Neural progenitor cell (in vitro differentiated cells): Measurements from ENCODE around the gene RAP1A. TPM values are rescaled to one million over a fixed set of nuclear protein-coding genes. Genes with fewer than 3 reads are reported as not detected.

ENCODE experiments used
- DNase-seq: peaks from one replicate; pipeline ENCODE4 v3.0.0-alpha.2; 2016; ENCODE audit warnings: low spot score
- H2AFZ ChIP-seq: fragments of 200-600 bp; sonication (generic); replicated peaks from 2 replicates; pipeline ENCODE4 v1.6.1; 2016; ENCODE audit warnings: antibody characterized with exemption
- H3F3A ChIP-seq: fragments of 200-600 bp; sonication (generic); 2 replicates; pipeline ENCODE4 v1.6.1; 2016; ENCODE audit warnings: antibody characterized with exemption, low read depth
- H3K27ac ChIP-seq: fragments of 200-600 bp; sonication (generic); 2 replicates; pipeline ENCODE4 v1.5.1; 2016; ENCODE audit warnings: mild to moderate bottlenecking
- H3K27me3 ChIP-seq: fragments of 200-600 bp; sonication (generic); 2 replicates; pipeline ENCODE4 v1.6.1; 2016; ENCODE audit warnings: mild to moderate bottlenecking, moderate library complexity
- H3K36me3 ChIP-seq: fragments of 200-600 bp; sonication (generic); 2 replicates; pipeline ENCODE4 v1.5.1; 2016
- H3K4me1 ChIP-seq: fragments of 200-600 bp; sonication (generic); 2 replicates; pipeline ENCODE4 v1.6.1; 2016; ENCODE audit warnings: mixed run types
- H3K4me2 ChIP-seq: fragments of 200-600 bp; sonication (generic); 2 replicates; pipeline ENCODE4 v1.6.1; 2016
- H3K4me3 ChIP-seq: fragments of 200-600 bp; sonication (generic); 2 replicates; pipeline ENCODE4 v1.5.1; 2016
- H3K79me2 ChIP-seq: fragments of 200-600 bp; sonication (generic); 2 replicates; pipeline ENCODE4 v1.6.1; 2016; ENCODE audit warnings: low read depth
- H3K9ac ChIP-seq: fragments of 200-600 bp; sonication (generic); 2 replicates; pipeline ENCODE4 v1.6.1; 2016
- H3K9me3 ChIP-seq: fragments of 200-600 bp; sonication (generic); 2 replicates; pipeline ENCODE4 v1.5.1; 2016; ENCODE audit warnings: low read depth
- H4K20me1 ChIP-seq: fragments of 200-600 bp; sonication (generic); 2 replicates; pipeline ENCODE4 v1.6.1; 2016; ENCODE audit warnings: low read depth
- H3K27ac Mint-ChIP-seq: 3 replicates; pipeline ENCODE4 v1.8.0; 2021; ENCODE audit warnings: mixed read lengths
- H3K27me3 Mint-ChIP-seq: 2 replicates; pipeline ENCODE4 v1.8.0; 2022; ENCODE audit warnings: low read depth, mild to moderate bottlenecking, inconsistent platforms, moderate library complexity, mixed read lengths; ENCODE audit not compliant: insufficient read depth
- H3K36me3 Mint-ChIP-seq: 3 replicates; pipeline ENCODE4 v1.8.0; 2021; ENCODE audit warnings: mixed read lengths
- H3K4me1 Mint-ChIP-seq: 3 replicates; pipeline ENCODE4 v1.8.0; 2021; ENCODE audit warnings: mixed read lengths
- H3K4me3 Mint-ChIP-seq: 3 replicates; pipeline ENCODE4 v1.8.0; 2021; ENCODE audit warnings: mild to moderate bottlenecking, moderate library complexity, mixed read lengths
- H3K9me3 Mint-ChIP-seq: 3 replicates; pipeline ENCODE4 v1.8.0; 2020; ENCODE audit warnings: mixed read lengths
- CTCF ChIP-seq: fragments of 200-600 bp; sonication (generic); IDR thresholded peaks from 2 replicates; pipeline ENCODE4 v1.5.1; 2017; ENCODE audit warnings: antibody characterized with exemption, mild to moderate bottlenecking
- EZH2 ChIP-seq: fragments of 200-600 bp; sonication (generic); IDR thresholded peaks from 2 replicates; pipeline ENCODE4 v1.6.1; 2017; ENCODE audit warnings: antibody characterized with exemption, mild to moderate bottlenecking, moderate library complexity
- EZH2phosphoT487 ChIP-seq: fragments of 200-600 bp; sonication (generic); IDR thresholded peaks from 2 replicates; pipeline ENCODE4 v1.6.1; 2017; ENCODE audit warnings: antibody characterized with exemption
- total RNA-seq: library from RNA; depleted of rRNA; stranded (reverse); fragments of >200 nt; gene quantifications from 2 replicates; pipeline ENCODE4 v1.2.3, GENCODE V29; 2015; ENCODE audit warnings: low replicate concordance

The RAP1A gene
- total RNA-seq, 1 donor from 2014 or later, result 27.5 TPM

- Histone ChIP-seq H3K36me3 (no peaks in the 10 kb centered on the region), H3F3A (peaks cover 41% of the 10 kb centered on the region), H3K4me1 (peaks cover 59% of the 10 kb centered on the region), H3K27me3 (peaks cover 10% of the 10 kb centered on the region), H4K20me1 (peaks cover 44% of the 10 kb centered on the region), H3K4me3 (no peak overlapping the region), H3K9ac (no peak overlapping the region), H3K79me2 (peaks cover 36% of the 10 kb centered on the region), H3K9me3 (no peaks in the 10 kb centered on the region), H3K27ac (no peak overlapping the region), H3K4me2 (no peak overlapping the region), H2AFZ (no peak overlapping the region)
- H3K36me3 Mint-ChIP-seq, result no peaks in the 10 kb centered on the region
- H3K4me1 Mint-ChIP-seq, result peaks cover 18% of the 10 kb centered on the region
- DNase-seq, result no peak
- peak overlapping the region; percentile 55 for H3K27ac Mint-ChIP-seq
- no peaks in the 10 kb centered on the region for H3K9me3 Mint-ChIP-seq
- no peak overlapping the region for H3K4me3 Mint-ChIP-seq
- H3K27me3 Mint-ChIP-seq, result peaks cover 15% of the 10 kb centered on the region
- TF ChIP-seq CTCF, result no peak
- no peak for TF ChIP-seq EZH2phosphoT487
- no peak for TF ChIP-seq EZH2
Observed at GRCh38 chr1:111733183-111733991, 113.8 kb downstream of the RAP1A start.

GRCh38 chr1:111733992-111734341 is 114.4 kb downstream of the RAP1A start:
- no peak overlapping the region for H3K9ac ChIP-seq
- peaks cover 59% of the 10 kb centered on the region for H3K4me1 ChIP-seq
- no peak overlapping the region for H3K4me3 ChIP-seq
- H3K9me3 ChIP-seq, result no peaks in the 10 kb centered on the region
- H3K9me3 Mint-ChIP-seq, result no peaks in the 10 kb centered on the region
- H3K27me3 ChIP-seq, result peaks cover 10% of the 10 kb centered on the region
- no peak overlapping the region for H2AFZ ChIP-seq
- no peaks in the 10 kb centered on the region for H3K36me3 Mint-ChIP-seq
- H3K4me2 ChIP-seq, result no peak overlapping the region
- peaks cover 43% of the 10 kb centered on the region for H4K20me1 ChIP-seq
- H3K27ac ChIP-seq, result no peak overlapping the region
- peaks cover 47% of the 10 kb centered on the region for H3F3A ChIP-seq
- no peak for DNase-seq
- no peaks in the 10 kb centered on the region for H3K36me3 ChIP-seq
- H3K27ac Mint-ChIP-seq, result peak overlapping the region; percentile 55
- H3K4me3 Mint-ChIP-seq, result no peak overlapping the region
- TF ChIP-seq CTCF (no peak), EZH2 (no peak), EZH2phosphoT487 (no peak)
- H3K79me2 ChIP-seq, result peaks cover 36% of the 10 kb centered on the region
- peaks cover 21% of the 10 kb centered on the region for H3K4me1 Mint-ChIP-seq
- H3K27me3 Mint-ChIP-seq, result peaks cover 15% of the 10 kb centered on the region

GRCh38 chr1:111734426-111734825 is 114.8 kb downstream of the RAP1A start:
- peaks cover 17% of the 10 kb centered on the region for H3K27me3 Mint-ChIP-seq
- H3F3A ChIP-seq, result peaks cover 52% of the 10 kb centered on the region
- no peak overlapping the region for H3K4me2 ChIP-seq
- H3K36me3 Mint-ChIP-seq, result no peaks in the 10 kb centered on the region
- no peaks in the 10 kb centered on the region for H3K9me3 ChIP-seq
- H3K27ac ChIP-seq, result no peak overlapping the region
- H3K4me3 Mint-ChIP-seq, result no peak overlapping the region
- H3K36me3 ChIP-seq, result no peaks in the 10 kb centered on the region
- H3K27ac Mint-ChIP-seq, result no peak overlapping the region
- H3K4me1 Mint-ChIP-seq, result peaks cover 21% of the 10 kb centered on the region
- TF ChIP-seq EZH2phosphoT487 (no peak), CTCF (no peak), EZH2 (no peak)
- H3K9ac ChIP-seq, result no peak overlapping the region
- no peak overlapping the region for H2AFZ ChIP-seq
- no peaks in the 10 kb centered on the region for H3K9me3 Mint-ChIP-seq
- H3K4me3 ChIP-seq, result no peak overlapping the region
- H3K4me1 ChIP-seq, result peaks cover 55% of the 10 kb centered on the region
- H3K79me2 ChIP-seq, result peaks cover 36% of the 10 kb centered on the region
- DNase-seq, result no peak
- peaks cover 40% of the 10 kb centered on the region for H4K20me1 ChIP-seq
- H3K27me3 ChIP-seq, result peaks cover 10% of the 10 kb centered on the region
